Keratinocyte (primary cell): ENCODE data around the gene CD2AP. TPM values are rescaled to one million over a fixed set of nuclear protein-coding genes. Genes with fewer than 3 reads are reported as not detected.

Experiments
- DNase-seq: peaks from one replicate; pipeline ENCODE4 v3.0.0-alpha.2; 2011; ENCODE audit warnings: low read depth, missing footprints, low spot score
- FAIRE-seq: peaks from 2 replicates; lab custom pipeline; 2011; peaks lifted over from hg19 to GRCh38; lab: Jason Lieb, UNC
- H2AFZ ChIP-seq: 2 replicates; pipeline ENCODE4 v1.6.0; 2012; ENCODE audit warnings: low read length, control low read depth, inconsistent platforms; ENCODE audit not compliant: control insufficient read depth
- H3K27ac ChIP-seq: 2 replicates; pipeline ENCODE4 v1.5.1; 2011; ENCODE audit warnings: low read length; ENCODE audit not compliant: control insufficient read depth, insufficient read depth
- H3K27me3 ChIP-seq: 3 replicates; pipeline ENCODE4 v1.6.0; 2011; ENCODE audit warnings: low read length; ENCODE audit not compliant: control insufficient read depth, insufficient read depth; ENCODE audit errors: extremely low read depth
- H3K36me3 ChIP-seq, 2 experiments: 2 replicates in 1 of 2; 3 replicates in 1 of 2; pipeline ENCODE4 v1.5.1; 2011; ENCODE audit warnings: low read length in 2 of 2, mild to moderate bottlenecking in 1 of 2; ENCODE audit not compliant: control insufficient read depth in 2 of 2, insufficient read depth in 2 of 2; ENCODE audit errors: extremely low read depth in 1 of 2
- H3K4me1 ChIP-seq: 3 replicates; pipeline ENCODE4 v1.5.1; 2011; ENCODE audit warnings: low read length; ENCODE audit not compliant: control insufficient read depth, insufficient read depth; ENCODE audit errors: extremely low read depth
- H3K4me2 ChIP-seq: 3 replicates; pipeline ENCODE4 v1.6.0; 2011; ENCODE audit warnings: low read depth, low read length; ENCODE audit not compliant: control insufficient read depth, insufficient read depth; ENCODE audit errors: extremely low read depth
- H3K4me3 ChIP-seq, 3 experiments: fragments of 200-600 bp in 1 of 3; sonication (generic) in 1 of 3; 2 replicates in 2 of 3; 3 replicates in 1 of 3; pipeline ENCODE4 v1.5.1; 2011 to 2016; ENCODE audit warnings: low read length in 3 of 3, mild to moderate bottlenecking in 3 of 3, control low read depth in 2 of 3, inconsistent platforms in 1 of 3, low read depth in 1 of 3, mixed read lengths in 1 of 3, mixed run types in 1 of 3, moderate library complexity in 1 of 3; ENCODE audit not compliant: control insufficient read depth in 2 of 3, insufficient read depth in 2 of 3; ENCODE audit errors: extremely low read depth in 1 of 3
- H3K79me2 ChIP-seq: 2 replicates; pipeline ENCODE4 v1.6.0; 2012; ENCODE audit warnings: low read length; ENCODE audit not compliant: control insufficient read depth, insufficient read depth
- H3K9ac ChIP-seq: 3 replicates; pipeline ENCODE4 v1.6.0; 2011; ENCODE audit warnings: low read length; ENCODE audit not compliant: control insufficient read depth, insufficient read depth; ENCODE audit errors: extremely low read depth
- H3K9me1 ChIP-seq: 3 replicates; pipeline ENCODE4 v1.6.0; 2011; ENCODE audit warnings: low read length; ENCODE audit not compliant: control insufficient read depth, insufficient read depth; ENCODE audit errors: extremely low read depth
- H3K9me3 ChIP-seq: 2 replicates; pipeline ENCODE4 v1.5.1; 2012; ENCODE audit warnings: low read depth, low read length; ENCODE audit not compliant: control insufficient read depth
- H4K20me1 ChIP-seq: 3 replicates; pipeline ENCODE4 v1.6.0; 2011; ENCODE audit warnings: low read length; ENCODE audit not compliant: control insufficient read depth, insufficient read depth; ENCODE audit errors: extremely low read depth
- EZH2 ChIP-seq: IDR thresholded peaks from one replicate; pipeline ENCODE4 v1.6.1; 2012; ENCODE audit warnings: inconsistent platforms, mild to moderate bottlenecking, low read length, moderate library complexity
- dilution Hi-C: fragments of 300-500 bp; cut with MboI; formaldehyde crosslinking; loops from one replicate; pipeline ENCODE4 v1.7.0; 2020; ENCODE audit warnings: low sequenced_read_pairs; ENCODE audit not compliant: extremely low pct_ligation_motif_present
- polyA plus RNA-seq, 5 experiments: library from polyadenylated mRNA; depleted of rRNA in 3 of 5; stranded (reverse) in 3 of 5; stranded (forward) in 1 of 5; unstranded in 1 of 5; fragments of >200 nt; gene quantifications; 1 replicate in 1 of 5; 2 replicates in 3 of 5; 3 replicates in 1 of 5; pipeline versions ENCODE4 v1.2.1 to v1.2.3, GENCODE V29; 2011 to 2012; ENCODE audit warnings: missing spikeins in 2 of 5, low read depth in 1 of 5, low replicate concordance in 1 of 5
- TF ChIP-seq, protein P1 (sequence below), 3 experiments: IDR thresholded peaks in 1 of 3; conservative IDR thresholded peaks in 1 of 3; optimal IDR thresholded peaks in 1 of 3; 2 replicates in 2 of 3; 3 replicates in 1 of 3; pipeline versions ENCODE3 to v1.5.1; 2011; ENCODE audit warnings: low read length in 3 of 3, mild to moderate bottlenecking in 3 of 3, moderate library complexity in 2 of 3, control low read depth in 1 of 3, inconsistent platforms in 1 of 3; ENCODE audit not compliant: insufficient read depth in 2 of 3; ENCODE audit errors: extremely low read depth in 1 of 3

The CD2AP gene
- polyA plus RNA-seq, 1 donor (not counting 4 experiments of a cell fraction or from before 2014, with no cell fraction given) = 23.9 TPM

DNA sequence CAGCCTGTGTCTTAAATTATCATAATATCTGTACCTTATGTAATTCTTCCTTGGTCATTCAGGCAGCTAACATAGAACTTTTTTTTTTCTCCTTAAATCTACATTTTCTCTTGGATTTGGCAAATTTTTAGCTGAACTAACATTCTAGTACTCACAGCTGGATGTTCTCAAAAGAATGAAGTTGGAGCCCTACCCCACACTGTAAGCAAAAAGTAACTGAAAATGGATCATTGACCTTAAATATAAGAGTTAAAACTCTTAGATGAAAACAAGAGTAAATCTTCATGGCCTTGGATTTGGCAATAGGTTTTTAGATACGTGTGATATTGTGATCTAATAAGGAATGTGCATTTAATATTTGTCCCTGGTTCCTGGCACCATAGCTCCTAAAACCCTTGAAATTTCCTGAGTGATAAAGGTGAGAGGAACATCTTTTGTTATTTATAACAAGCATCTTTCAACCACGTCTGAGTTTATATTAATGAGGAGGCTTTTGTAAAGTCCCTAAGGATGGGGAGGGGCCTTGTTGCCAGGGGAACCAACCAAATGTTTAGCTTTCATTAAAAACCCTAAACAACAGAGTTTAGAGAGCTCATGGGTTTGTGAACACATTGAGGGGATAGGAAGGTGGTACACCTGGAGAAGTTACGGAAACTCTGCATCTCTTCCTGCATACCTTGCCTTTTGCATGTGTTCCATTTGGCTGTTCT is 114.7 kb downstream of the CD2AP start:
- H3K4me1 ChIP-seq = peaks cover 4% of the 10 kb centered on the region
- H3K36me3 ChIP-seq = peaks cover 10 to 14% of the 10 kb centered on the region in 2 experiments

DNA sequence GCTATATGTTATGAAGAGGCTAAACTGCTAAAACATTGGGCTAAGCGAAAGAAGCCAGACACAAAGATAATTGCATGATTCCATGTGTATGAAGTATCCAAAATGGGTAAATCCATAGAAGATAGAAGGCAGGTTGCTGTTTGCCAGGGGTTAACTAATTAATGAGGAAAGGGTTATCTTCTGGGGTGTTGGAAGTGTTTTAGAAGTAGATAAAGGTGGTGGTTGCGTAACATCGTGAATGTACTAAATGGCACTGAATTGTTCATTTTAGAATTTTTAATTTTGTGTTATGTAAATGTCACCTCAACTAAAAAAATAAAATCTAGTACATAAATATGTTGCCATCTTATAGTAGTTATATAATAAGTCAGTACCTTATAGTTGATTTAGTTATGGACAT is 116.4 kb downstream of the CD2AP start:
- H3K4me1 ChIP-seq = peaks cover 2% of the 10 kb centered on the region
- no peak for DNase-seq
- no peaks in the 10 kb centered on the region for H3K27me3 ChIP-seq
- dilution Hi-C loops = no loop called here
- no peaks in the 10 kb centered on the region for H3K9me3 ChIP-seq
- no peak overlapping the region for H2AFZ ChIP-seq
- no peaks in the 10 kb centered on the region for H4K20me1 ChIP-seq
- TF ChIP-seq, protein P1, sequence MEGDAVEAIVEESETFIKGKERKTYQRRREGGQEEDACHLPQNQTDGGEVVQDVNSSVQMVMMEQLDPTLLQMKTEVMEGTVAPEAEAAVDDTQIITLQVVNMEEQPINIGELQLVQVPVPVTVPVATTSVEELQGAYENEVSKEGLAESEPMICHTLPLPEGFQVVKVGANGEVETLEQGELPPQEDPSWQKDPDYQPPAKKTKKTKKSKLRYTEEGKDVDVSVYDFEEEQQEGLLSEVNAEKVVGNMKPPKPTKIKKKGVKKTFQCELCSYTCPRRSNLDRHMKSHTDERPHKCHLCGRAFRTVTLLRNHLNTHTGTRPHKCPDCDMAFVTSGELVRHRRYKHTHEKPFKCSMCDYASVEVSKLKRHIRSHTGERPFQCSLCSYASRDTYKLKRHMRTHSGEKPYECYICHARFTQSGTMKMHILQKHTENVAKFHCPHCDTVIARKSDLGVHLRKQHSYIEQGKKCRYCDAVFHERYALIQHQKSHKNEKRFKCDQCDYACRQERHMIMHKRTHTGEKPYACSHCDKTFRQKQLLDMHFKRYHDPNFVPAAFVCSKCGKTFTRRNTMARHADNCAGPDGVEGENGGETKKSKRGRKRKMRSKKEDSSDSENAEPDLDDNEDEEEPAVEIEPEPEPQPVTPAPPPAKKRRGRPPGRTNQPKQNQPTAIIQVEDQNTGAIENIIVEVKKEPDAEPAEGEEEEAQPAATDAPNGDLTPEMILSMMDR (optimal IDR thresholded peaks at IDR 0.05 in 1 of 3, IDR thresholded peaks at IDR 0.05 in 1 of 3, conservative IDR thresholded peaks at IDR 0.05 in 1 of 3; ENCODE audit: extremely low read depth in 1 of 3, insufficient read depth in 2 of 3, low read length in 3 of 3) = no peak
- no peaks in the 10 kb centered on the region for H3K79me2 ChIP-seq
- no peak overlapping the region for H3K4me2 ChIP-seq
- H3K9me1 ChIP-seq = no peaks in the 10 kb centered on the region
- H3K36me3 ChIP-seq = peaks cover 9 to 16% of the 10 kb centered on the region in 2 experiments
- no peak overlapping the region for H3K4me3 ChIP-seq
- H3K9ac ChIP-seq = no peak overlapping the region
- no peak for FAIRE-seq
- H3K27ac ChIP-seq = no peak overlapping the region

More for the DNA sequence above, 114.7 kb downstream of the CD2AP start:
- H2AFZ ChIP-seq = no peak overlapping the region
- no peaks in the 10 kb centered on the region for H3K27me3 ChIP-seq
- no peak for TF ChIP-seq EZH2
- TF ChIP-seq, protein P1 (optimal IDR thresholded peaks at IDR 0.05 in 1 of 3, IDR thresholded peaks at IDR 0.05 in 1 of 3, conservative IDR thresholded peaks at IDR 0.05 in 1 of 3; ENCODE audit: extremely low read depth in 1 of 3, insufficient read depth in 2 of 3, low read length in 3 of 3) = no peak
- no peak overlapping the region for H3K4me2 ChIP-seq
- H3K27ac ChIP-seq = no peak overlapping the region
- no peak overlapping the region for H3K9ac ChIP-seq
- no peaks in the 10 kb centered on the region for H3K9me3 ChIP-seq
- no peaks in the 10 kb centered on the region for H3K79me2 ChIP-seq
- DNase-seq (no peak), FAIRE-seq (no peak)
- H4K20me1 ChIP-seq = no peaks in the 10 kb centered on the region
- H3K4me3 ChIP-seq = no peak overlapping the region
- H3K9me1 ChIP-seq = no peaks in the 10 kb centered on the region
- dilution Hi-C loops = no loop called here
